ENCODE results near the gene EIF1B.

Gene EIF1B

DNA sequence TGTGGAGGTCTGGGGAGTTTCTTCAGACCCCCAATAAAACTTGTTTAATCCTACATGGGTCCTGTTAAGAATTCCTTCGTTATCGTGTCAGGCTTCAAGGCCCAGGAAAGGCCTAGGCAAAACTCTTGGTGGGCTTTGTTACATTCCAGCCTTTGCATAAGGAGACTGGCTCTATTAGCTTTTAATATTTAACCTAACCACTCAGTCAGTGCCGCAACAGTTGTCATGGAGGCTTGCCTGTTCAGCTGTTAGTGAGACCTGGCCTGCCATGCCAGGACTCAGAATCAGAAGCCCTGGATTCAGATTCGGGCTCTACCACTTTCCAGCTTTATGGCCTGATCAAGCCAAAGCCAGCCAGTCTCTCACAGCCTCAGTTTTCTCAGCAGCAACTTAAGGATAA is 19.6 kb downstream of the EIF1B start:
- no peak for TF ChIP-seq YY1 (IDR thresholded peaks at IDR 0.05; ENCODE audit: low read depth)
- TF ChIP-seq EGR1 (IDR thresholded peaks at IDR 0.05), result no peak
- TF ChIP-seq CEBPB (IDR thresholded peaks at IDR 0.05), result no peak
- no peak for TF ChIP-seq NFIC (IDR thresholded peaks at IDR 0.05)
- no peak for TF ChIP-seq FOXM1 (IDR thresholded peaks at IDR 0.05; ENCODE audit: borderline replicate concordance, low read depth)
- TF ChIP-seq, protein P1, sequence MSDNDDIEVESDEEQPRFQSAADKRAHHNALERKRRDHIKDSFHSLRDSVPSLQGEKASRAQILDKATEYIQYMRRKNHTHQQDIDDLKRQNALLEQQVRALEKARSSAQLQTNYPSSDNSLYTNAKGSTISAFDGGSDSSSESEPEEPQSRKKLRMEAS (IDR thresholded peaks at IDR 0.05), result no peak
- no peak for TF ChIP-seq TAF1 (IDR thresholded peaks at IDR 0.05; ENCODE audit: low read depth)
- no peak for TF ChIP-seq EP300 (IDR thresholded peaks at IDR 0.05; ENCODE audit: borderline replicate concordance)
- TF ChIP-seq TEAD4 (IDR thresholded peaks at IDR 0.05), result no peak
- TF ChIP-seq, protein P2, sequence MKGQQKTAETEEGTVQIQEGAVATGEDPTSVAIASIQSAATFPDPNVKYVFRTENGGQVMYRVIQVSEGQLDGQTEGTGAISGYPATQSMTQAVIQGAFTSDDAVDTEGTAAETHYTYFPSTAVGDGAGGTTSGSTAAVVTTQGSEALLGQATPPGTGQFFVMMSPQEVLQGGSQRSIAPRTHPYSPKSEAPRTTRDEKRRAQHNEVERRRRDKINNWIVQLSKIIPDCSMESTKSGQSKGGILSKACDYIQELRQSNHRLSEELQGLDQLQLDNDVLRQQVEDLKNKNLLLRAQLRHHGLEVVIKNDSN (IDR thresholded peaks at IDR 0.05), result no peak
- no peak for TF ChIP-seq TCF12 (IDR thresholded peaks at IDR 0.05; ENCODE audit: low read depth)
- no peak for TF ChIP-seq CREB1 (IDR thresholded peaks at IDR 0.05; ENCODE audit: low read depth)
- TF ChIP-seq ZBTB7A (IDR thresholded peaks at IDR 0.05; ENCODE audit: low read depth), result no peak
- TF ChIP-seq, protein P3, sequence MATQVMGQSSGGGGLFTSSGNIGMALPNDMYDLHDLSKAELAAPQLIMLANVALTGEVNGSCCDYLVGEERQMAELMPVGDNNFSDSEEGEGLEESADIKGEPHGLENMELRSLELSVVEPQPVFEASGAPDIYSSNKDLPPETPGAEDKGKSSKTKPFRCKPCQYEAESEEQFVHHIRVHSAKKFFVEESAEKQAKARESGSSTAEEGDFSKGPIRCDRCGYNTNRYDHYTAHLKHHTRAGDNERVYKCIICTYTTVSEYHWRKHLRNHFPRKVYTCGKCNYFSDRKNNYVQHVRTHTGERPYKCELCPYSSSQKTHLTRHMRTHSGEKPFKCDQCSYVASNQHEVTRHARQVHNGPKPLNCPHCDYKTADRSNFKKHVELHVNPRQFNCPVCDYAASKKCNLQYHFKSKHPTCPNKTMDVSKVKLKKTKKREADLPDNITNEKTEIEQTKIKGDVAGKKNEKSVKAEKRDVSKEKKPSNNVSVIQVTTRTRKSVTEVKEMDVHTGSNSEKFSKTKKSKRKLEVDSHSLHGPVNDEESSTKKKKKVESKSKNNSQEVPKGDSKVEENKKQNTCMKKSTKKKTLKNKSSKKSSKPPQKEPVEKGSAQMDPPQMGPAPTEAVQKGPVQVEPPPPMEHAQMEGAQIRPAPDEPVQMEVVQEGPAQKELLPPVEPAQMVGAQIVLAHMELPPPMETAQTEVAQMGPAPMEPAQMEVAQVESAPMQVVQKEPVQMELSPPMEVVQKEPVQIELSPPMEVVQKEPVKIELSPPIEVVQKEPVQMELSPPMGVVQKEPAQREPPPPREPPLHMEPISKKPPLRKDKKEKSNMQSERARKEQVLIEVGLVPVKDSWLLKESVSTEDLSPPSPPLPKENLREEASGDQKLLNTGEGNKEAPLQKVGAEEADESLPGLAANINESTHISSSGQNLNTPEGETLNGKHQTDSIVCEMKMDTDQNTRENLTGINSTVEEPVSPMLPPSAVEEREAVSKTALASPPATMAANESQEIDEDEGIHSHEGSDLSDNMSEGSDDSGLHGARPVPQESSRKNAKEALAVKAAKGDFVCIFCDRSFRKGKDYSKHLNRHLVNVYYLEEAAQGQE (IDR thresholded peaks at IDR 0.05; ENCODE audit: low read depth), result no peak
- TF ChIP-seq RAD21 (IDR thresholded peaks at IDR 0.05; ENCODE audit: low read depth), result no peak

DNA sequence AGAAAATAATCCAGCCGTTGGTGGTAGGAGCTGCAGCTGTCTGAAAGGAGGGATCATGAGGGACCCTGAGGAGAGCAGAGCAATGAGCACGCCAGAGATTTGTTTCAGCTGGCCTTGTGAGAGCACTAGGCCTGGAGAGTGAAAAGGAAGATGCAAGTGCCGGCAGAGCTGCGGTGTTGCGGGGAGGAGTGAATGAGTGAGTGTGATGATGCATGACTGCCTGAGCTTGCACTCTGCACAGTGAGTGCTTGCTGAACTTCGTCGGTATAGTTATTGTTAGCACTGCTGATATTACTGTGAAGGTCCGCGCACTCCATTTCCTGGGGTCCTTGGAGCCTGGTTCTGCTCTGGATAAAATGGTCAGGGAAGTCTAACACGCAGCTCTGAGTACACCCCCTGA is 23.2 kb downstream of the EIF1B start:
- TF ChIP-seq CREB1 (IDR thresholded peaks at IDR 0.05; ENCODE audit: low read depth) (no peak), CEBPB (IDR thresholded peaks at IDR 0.05) (no peak), EP300 (IDR thresholded peaks at IDR 0.05; ENCODE audit: borderline replicate concordance) (no peak), RAD21 (IDR thresholded peaks at IDR 0.05; ENCODE audit: low read depth) (no peak), NFIC (IDR thresholded peaks at IDR 0.05) (no peak), EGR1 (IDR thresholded peaks at IDR 0.05) (no peak), YY1 (IDR thresholded peaks at IDR 0.05; ENCODE audit: low read depth) (no peak)
- TF ChIP-seq, protein P2 (IDR thresholded peaks at IDR 0.05), result no peak

DNA sequence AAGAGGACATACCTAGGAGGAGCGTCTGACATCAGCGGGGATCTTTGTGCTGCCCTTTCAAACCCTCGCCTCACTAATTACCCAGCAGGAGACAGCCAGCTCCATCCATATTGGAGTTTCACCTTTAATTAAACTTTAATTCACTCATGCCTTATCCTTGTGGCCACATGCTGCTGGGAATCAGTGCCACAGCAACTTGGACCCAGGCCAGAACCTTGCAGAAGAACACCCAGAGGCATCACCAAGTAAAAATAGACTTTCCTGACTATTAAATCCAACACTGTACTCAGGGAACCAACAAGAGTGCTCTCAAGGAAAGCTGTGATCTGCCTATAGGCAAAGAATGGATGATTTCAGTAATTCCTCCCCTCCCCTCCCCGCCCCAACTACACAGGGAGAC is 23.9 kb downstream of the EIF1B start:
- no peak for TF ChIP-seq ZBTB7A (IDR thresholded peaks at IDR 0.05; ENCODE audit: low read depth)
- no peak for TF ChIP-seq EP300 (IDR thresholded peaks at IDR 0.05; ENCODE audit: borderline replicate concordance)

DNA sequence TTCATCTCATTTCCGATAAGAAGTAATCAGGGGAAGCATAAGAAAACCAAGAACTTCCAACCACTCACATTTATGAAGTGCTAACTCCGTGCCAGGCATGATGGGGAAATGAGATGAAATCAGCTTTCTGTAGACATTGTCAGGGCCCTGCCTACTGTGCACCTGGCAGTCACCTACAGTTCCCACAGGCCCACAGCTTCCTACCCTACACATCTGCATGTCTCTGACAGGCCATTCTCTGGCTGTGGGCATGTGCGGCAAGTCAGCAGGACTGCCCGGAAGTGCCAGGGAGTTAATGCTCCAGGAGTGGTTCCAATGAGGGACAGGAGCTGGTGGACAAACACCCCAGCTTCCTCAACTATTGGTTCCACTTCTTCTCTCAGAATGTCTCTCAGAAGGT is 24.3 kb downstream of the EIF1B start:
- TF ChIP-seq TEAD4 (IDR thresholded peaks at IDR 0.05) (no peak), RAD21 (IDR thresholded peaks at IDR 0.05; ENCODE audit: low read depth) (no peak), TAF1 (IDR thresholded peaks at IDR 0.05; ENCODE audit: low read depth) (no peak), CEBPB (IDR thresholded peaks at IDR 0.05) (no peak), ZBTB7A (IDR thresholded peaks at IDR 0.05; ENCODE audit: low read depth) (no peak), FOXM1 (IDR thresholded peaks at IDR 0.05; ENCODE audit: borderline replicate concordance, low read depth) (no peak), EGR1 (IDR thresholded peaks at IDR 0.05) (no peak), NFIC (IDR thresholded peaks at IDR 0.05) (no peak), CREB1 (IDR thresholded peaks at IDR 0.05; ENCODE audit: low read depth) (no peak), EP300 (IDR thresholded peaks at IDR 0.05; ENCODE audit: borderline replicate concordance) (no peak), YY1 (IDR thresholded peaks at IDR 0.05; ENCODE audit: low read depth) (no peak)
- TF ChIP-seq, protein P2 (IDR thresholded peaks at IDR 0.05), result no peak
- TF ChIP-seq, protein P3 (IDR thresholded peaks at IDR 0.05; ENCODE audit: low read depth), result no peak

DNA sequence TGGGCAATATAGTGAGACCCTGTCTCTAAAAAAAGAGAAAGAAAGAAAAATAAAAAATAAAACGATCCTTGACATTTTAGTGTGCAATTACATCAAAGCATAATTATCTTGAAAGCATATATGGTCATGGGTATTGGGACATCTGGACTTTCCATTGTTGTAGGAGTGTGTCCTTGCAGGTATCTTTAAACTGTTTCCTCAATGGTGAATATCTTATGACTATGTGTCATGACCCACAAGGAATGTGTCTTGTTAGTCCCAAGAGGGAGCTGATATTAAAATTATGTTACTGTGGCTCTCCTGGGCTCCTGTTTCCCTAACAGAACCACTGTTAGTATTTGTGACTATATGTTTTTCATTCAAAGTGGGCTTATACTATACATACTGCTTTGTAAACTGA is 26.6 kb downstream of the EIF1B start:
- no peak for TF ChIP-seq ZBTB7A (IDR thresholded peaks at IDR 0.05; ENCODE audit: low read depth)
- no peak for TF ChIP-seq NFIC (IDR thresholded peaks at IDR 0.05)
- TF ChIP-seq FOXM1 (IDR thresholded peaks at IDR 0.05; ENCODE audit: borderline replicate concordance, low read depth), result no peak
- TF ChIP-seq, protein P1 (IDR thresholded peaks at IDR 0.05), result no peak
- TF ChIP-seq, protein P3 (IDR thresholded peaks at IDR 0.05; ENCODE audit: low read depth), result no peak
- TF ChIP-seq YY1 (IDR thresholded peaks at IDR 0.05; ENCODE audit: low read depth), result no peak
- TF ChIP-seq TEAD4 (IDR thresholded peaks at IDR 0.05), result no peak
- TF ChIP-seq TAF1 (IDR thresholded peaks at IDR 0.05; ENCODE audit: low read depth), result no peak
- no peak for TF ChIP-seq TCF12 (IDR thresholded peaks at IDR 0.05; ENCODE audit: low read depth)
- TF ChIP-seq RAD21 (IDR thresholded peaks at IDR 0.05; ENCODE audit: low read depth), result no peak
- TF ChIP-seq, protein P2 (IDR thresholded peaks at IDR 0.05), result no peak
- no peak for TF ChIP-seq CREB1 (IDR thresholded peaks at IDR 0.05; ENCODE audit: low read depth)
- TF ChIP-seq EGR1 (IDR thresholded peaks at IDR 0.05), result no peak
- no peak for TF ChIP-seq EP300 (IDR thresholded peaks at IDR 0.05; ENCODE audit: borderline replicate concordance)
- TF ChIP-seq CEBPB (IDR thresholded peaks at IDR 0.05), result no peak
